GM19452 (cell line): ENCODE results near the gene GCK.

ENCODE experiments used
- ATAC-seq: cut with Tn5 transposase; IDR thresholded peaks from one replicate; pipeline ENCODE4 v1.9.1; 2021; ENCODE audit not compliant: unreplicated experiment

GCK gene

DNA sequence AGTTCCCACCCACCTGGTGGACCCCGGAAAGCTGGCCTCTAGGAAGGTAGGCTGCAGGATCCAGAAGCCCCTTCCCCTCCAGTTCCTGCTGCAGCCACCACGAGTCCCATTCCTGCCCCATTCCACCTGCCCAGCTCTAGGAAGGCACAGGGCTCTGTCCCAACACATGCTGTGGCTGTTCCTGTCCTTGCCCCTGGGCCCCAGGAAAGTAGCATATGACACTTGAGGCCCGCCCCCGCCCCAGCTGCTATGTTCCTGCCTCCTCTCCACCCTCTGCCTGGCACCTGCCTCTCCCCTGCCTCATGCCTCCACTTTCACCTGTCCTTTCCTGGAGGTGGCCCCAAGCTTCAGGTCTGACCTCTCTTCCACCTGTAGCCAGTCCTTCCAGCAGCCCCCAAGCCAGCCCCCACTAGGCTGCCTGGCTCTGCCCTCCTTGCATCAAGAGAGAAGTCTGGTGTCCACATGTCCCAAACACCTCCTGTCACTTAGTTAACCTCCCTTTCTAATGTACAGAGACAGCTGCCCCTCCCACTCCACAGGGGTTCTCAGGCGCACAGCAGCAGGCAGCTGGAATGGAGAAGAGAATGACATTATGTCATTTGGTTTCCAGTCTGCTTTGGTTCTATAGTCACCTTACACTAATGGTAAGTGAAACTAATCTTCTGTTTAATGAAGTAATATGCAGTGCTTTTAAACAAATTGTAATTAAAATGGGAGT lies 34.3 kb upstream of the GCK start:
- no peak for ATAC-seq

DNA sequence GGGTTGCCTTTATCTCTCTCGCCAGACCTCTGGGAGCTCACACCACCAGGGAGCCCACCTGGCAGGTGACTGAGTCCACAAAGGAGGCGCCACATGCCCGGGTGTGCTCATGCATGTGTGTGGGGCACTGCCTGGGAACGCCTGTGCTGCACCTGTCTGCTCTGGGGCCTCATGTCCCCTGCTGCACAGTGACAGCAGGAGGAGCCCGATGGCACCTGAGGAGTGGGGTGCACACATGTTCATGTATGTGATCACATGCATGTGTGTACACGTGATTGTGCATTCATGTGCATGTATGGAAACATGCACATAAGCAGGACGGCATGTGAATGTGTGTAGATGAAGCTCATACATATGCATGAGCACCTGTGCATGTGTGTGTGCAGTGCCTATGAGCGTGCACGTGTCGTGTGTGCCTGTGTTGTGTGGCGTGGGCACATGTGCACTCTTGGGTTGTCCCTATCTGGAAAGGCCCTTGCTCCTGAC lies 33.6 kb upstream of the GCK start:
- no peak for ATAC-seq

DNA sequence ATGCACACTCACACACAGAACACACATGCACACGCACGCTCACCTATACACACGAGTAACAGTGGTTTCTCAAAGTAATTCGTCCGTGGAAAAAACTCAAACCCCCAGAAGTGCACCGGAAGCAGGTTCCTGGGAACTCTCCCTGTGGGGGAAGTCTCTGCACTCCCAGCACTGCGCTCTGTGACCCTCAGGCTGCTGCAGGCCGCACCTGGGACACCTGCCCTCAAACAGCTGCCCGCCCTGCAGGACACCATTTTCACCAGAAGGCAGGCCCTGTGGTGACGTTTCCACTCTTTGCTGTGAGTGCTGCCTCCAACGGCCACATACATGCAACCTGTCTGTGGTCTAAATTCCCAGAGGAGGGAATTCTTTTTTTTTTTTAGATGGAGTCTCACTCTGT lies 32.8 kb upstream of the GCK start:
- ATAC-seq: no peak

DNA sequence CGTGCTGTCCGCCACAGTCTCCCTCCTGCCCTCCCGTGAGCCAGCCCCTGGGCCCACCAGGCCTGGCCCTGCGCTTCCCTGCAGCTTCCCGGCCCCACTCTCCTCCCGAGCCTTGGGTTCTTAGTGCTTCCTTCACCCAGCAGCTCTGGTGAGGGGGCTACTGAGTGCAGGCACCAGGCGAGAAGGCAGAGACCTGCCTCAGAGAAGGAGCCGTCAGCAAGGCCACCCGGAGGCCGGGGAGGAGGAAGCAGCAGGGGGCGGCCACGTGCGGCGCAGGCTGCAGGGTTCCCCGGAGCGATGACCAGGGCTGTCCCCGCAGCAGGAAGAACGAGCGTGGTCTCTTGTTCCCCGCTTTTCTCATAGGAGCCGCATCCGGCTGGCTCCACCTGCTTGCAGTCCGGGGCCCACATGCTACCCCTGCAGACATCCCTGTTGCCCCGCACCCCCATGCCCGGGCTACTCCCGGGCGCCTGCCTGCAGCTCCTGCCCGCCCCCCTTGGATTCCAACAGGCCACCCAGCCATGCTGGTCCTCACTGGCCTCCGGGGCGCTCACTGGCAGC lies 32.1 kb upstream of the GCK start:
- no peak for ATAC-seq

- ATAC-seq: no peak
Observed at GRCh38 chr7:44220358-44221112, 31.3 kb upstream of the GCK start.

DNA sequence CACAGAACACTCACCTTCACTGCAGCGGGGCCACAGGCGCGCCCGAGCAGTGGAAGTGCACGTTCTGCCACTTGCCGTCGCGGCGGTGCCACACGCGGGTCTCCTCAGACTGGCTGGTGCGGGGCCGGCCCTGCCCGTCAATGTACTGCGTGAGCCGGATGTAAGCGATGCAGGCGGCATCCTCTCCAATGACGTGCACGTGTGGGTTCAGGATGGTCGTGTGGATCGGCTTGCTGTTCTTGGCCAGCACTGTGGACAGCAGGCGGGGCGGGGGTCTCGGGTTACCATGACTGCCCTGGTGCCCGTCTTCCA lies 30.8 kb upstream of the GCK start:
- no peak for ATAC-seq

DNA sequence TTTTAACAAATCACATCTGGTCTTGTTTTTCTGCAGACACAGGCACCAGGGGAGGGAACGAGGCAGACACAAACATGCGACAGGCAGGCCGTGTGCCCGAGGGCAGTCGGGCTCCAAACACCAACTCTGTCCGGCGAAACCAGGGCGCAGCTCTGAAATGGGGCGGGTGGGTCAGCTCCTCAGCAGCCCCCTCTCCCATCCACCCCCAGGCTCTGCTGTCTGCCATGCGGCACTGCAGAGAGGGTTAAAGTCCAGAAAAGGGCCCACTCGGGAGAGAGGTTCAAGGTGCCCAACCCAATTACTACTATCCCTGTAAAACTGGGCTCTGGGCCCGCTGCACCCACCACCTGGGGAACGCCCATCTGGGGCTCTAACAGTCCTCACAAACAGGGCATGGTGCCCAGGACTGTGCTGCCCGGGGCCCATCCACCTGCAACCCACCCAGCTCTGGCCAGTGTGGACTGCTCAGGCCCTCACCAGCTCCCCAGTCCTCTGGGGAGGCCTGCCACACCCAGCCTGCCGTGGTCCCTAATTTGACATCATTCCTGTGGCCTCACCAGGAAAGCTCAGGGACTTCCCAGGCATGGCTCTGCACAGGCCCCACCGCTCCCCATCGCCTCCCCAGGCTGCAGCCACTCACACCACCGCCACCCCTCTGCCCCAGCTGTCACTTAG lies 30.3 kb upstream of the GCK start:
- ATAC-seq: no peak

GRCh38 chr7:44218418-44219201 lies 29.4 kb upstream of the GCK start:
- no peak for ATAC-seq

DNA sequence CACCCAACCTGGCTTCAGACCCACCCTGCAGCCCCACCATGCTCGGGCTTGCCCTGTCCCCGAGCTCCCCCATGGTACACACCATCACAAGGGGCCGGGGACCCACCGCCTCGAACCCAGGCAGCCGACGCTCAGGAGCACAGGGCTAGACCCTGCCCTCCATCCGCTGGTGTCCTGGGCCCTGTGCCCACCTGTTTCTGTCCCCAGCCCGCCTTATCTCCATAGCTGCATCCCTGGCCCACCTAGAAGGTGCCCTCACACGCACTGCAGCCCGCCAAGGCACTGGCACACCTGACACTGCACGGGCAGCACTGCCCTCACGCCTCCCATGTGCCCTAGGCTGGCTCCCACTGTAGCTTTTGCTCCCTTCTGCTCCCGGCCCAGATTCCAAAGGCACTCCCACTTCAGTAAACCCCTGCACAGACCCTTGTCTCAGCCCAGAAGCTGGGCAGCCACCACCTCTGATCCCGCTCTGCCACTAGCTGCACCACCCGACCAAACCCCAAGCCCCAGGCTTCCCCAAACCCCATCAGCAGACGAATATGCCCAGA lies 28.7 kb upstream of the GCK start:
- ATAC-seq: no peak

GRCh38 chr7:44217223-44217714 lies 28.0 kb upstream of the GCK start:
- ATAC-seq: no peak

DNA sequence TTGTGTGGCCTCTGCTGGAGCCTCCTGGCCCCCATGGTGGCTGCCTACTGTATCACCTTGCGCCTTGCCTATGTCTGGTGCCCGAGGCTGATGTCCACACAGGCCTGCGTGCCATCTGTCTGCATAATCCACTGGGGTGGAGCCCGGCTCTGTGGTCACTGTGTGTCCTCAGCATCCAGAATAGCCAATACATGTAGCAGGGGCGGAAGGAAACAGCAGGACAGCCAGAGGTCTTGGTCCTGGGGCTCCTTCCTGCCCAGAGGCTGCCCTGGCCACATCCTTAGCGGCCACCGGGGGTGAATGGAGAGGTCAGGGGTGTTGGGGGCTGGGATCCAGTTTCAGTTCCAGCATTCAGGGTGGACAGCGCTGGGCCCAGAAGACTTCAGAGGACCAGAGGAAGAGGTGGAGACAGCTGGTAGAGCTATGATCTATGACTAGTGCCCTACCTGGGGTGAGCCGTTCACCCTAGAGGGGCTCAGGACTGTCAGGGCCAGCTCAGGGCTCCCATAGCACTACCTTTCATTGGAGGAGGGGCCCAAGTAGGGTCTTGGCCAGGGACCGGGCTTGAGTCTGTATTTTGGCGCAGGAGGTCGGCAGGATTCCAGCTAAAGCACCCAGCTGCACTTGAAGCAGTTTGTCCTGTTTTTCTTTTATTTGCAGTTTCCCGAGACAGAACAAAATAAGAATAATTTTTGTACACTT lies 27.4 kb upstream of the GCK start:
- no peak for ATAC-seq

DNA sequence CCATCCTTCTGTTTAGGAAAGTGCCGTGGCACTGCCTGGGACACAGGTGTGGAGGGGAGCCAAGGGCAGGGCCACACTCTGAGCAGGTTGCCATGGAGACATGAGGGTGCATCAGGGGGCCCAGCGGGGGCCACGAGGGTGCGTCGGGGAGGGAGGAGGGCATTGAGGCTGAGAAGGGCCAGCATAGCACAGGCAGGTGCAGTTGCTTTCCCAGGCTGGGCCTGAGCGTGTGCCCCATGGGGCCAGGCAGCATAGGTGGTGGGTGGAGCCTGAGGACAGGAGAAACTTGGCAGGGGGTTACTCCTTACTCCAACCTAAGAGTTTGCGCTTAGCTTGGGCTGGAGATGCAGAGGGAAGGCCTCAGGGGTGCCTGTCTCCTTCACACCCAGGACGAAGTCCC lies 26.8 kb upstream of the GCK start:
- ATAC-seq: no peak

GRCh38 chr7:44215531-44215930 lies 26.3 kb upstream of the GCK start:
- no peak for ATAC-seq

GRCh38 chr7:44213877-44214388 lies 24.7 kb upstream of the GCK start:
- no peak for ATAC-seq

DNA sequence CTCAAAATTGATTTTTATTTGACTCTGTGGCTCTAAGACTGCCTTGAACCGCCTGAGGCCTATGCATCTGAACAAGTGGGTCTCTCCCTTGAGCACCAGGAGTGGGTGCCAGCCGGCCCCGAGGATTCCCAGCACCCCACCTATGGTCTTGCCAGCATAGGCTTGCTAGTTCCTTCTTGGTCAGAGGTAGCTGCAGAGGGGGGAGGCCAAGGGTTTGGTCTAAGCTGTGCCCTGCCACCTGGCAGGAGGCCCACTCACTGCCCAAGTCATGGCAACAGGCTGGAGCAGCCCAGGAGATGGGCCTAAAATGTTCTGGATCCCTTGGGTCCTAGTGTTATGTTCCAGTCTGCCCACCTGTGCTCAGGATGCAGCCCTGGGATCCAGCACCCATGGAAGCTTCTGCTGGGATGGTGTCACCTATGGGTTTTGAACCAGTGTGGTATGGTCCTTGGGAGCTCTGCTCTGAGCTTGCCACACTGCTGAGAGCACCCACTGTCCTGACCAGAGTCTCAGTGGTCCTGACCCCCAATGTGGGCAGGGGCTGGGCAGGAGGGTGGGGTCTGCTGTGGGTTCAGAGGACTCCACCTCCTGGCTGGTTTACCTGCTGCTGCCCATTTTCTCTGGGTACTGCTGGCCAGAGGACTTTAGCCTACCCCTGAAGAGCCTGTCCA lies 24.1 kb upstream of the GCK start:
- ATAC-seq: no peak

DNA sequence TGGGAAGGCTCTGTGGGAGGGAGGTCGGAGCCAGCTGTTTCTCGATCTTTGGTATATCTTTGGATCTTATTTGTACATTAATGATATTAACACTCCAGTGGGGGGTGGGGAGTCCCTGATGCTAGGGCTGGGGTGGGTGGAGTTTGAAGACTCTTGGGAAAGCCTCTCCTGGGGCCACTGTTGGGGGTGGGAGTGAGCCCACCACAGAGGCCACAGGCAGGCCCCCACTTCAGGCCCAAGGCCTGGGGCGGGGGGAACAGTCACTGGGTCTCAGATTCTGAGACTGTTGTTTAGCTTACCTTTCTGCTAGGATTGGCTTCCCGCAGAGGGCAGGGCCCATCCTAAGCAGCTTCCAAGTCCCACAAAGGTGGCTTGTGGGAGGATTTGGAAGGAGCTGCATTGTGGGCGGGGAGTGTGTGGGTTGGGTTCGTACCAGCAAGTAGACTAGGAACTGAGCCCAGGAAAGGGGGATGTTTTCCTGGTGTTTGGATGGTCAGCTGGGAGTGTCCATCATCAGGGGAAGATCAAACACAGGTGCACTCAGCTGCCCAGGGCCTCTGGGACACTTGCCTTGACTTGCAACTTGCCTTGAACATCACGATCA lies 23.4 kb upstream of the GCK start:
- no peak for ATAC-seq

- no peak for ATAC-seq
Observed at GRCh38 chr7:44212018-44212417, 22.8 kb upstream of the GCK start.

- no peak for ATAC-seq
Observed at GRCh38 chr7:44211126-44211675, 22.0 kb upstream of the GCK start.

GRCh38 chr7:44210107-44210506 lies 20.9 kb upstream of the GCK start:
- no peak for ATAC-seq
